ENCODE data around the gene OGFRL1.
"Not testable (repeated sequence)": the region's sequence is repeated elsewhere in the genome, so short reads cannot be mapped to it uniquely, and the experiment has no call there.

OGFRL1 gene

GRCh38 chr6:71288228-71289038 is at the start of gene OGFRL1:
Gene OGFRL1, plus strand, starts transcription at chr6:71288811. Its CDS starts 126 bp downstream, at chr6:71288937.
- DNase-seq, result peak; percentile 51 to 54

GRCh38 chr6:71239694-71240093 is 48.9 kb upstream of the OGFRL1 start:
- no peak for DNase-seq

DNA sequence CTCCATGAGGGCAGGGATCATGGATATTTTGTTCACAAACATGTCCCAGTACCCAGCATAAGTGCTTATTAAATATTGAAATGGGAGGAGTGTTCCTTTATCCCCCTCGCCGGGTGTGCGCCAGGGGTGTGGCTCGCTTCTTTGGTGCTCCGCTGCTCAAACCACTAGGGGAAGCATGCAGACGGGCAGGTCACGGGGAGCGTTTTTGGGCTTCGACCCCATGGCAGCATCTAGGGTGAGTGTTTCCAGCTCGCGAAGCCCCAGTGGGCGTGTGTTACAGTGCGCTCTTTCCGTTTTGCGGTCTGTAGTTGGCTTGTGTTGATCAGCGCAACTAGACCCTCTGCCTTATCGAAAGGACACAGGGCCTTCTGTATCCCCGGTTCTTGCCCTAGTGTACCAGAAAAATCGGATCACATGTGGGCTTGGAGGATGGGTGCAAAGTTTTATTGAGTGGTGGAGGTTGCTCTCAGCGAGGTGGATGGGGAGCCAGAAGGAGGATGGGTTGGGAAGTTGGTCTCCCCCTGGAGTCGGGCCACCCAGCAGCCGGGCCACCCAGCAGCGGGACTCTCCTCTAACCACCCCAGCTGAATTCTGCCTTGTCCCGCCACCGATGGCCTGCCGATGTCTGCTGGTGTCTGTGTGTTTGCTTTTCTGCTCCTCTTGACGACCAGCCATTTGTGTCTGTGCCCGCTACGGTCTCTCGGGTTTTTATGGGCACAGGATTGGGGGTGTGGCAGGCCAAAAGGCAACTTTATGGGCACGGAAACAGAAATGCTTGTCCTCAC is 43.2 kb upstream of the OGFRL1 start:
- DNase-seq, result no peak

- DNase-seq, result peak; percentile 6 to 20
Observed at GRCh38 chr6:71246596-71246995, 42.0 kb upstream of the OGFRL1 start.

DNA sequence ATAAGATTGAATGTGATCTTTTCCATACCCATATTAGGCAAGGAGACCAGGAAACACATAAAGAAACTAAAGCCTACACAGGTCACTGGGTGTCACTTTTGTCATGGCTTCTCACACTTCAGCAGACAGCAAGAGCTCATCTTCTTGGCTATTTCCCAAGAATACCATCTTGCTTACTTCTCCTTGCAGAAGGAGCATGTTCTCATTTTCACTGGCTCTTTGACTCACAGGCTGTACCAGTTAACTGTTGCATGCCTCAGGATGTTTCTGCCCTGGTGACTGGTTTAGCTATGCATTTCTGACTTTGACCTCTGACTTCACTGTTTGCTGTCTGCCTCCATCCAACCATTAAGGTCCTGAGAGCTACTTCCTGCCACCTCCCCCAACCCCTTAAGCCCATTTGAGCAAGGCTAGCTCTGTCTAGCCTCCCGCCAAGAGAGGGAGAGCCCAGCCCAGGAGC is 40.3 kb upstream of the OGFRL1 start:
- DNase-seq, result peak; percentile 87 to 91

GRCh38 chr6:71248878-71249544 is 39.6 kb upstream of the OGFRL1 start:
- no peak for DNase-seq

GRCh38 chr6:71250099-71250602 is 38.5 kb upstream of the OGFRL1 start:
- peak; percentile 61 to 73 for DNase-seq

DNA sequence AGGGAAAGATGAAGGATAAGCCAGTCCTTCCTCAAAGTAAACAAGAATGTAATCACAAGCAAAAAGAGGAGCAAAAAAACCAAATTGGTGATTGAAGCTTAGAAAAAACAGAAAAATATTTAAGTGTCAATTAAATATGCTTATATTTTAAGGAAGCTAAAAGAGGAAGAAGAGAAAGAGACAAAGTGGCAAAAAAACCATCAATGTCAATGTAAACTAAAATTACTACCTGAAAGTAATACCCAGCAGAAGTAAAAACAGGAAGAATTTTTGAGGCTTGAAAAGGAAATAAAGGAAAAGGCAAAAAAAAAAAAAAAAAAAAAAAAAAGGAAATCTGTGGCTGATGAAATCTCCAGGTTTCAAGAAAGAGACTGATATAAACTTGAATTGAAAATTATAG is 36.2 kb upstream of the OGFRL1 start:
- DNase-seq, result peak; percentile 7 to 15

- DNase-seq, result no peak
Observed at GRCh38 chr6:71252960-71253359, 35.7 kb upstream of the OGFRL1 start.

DNA sequence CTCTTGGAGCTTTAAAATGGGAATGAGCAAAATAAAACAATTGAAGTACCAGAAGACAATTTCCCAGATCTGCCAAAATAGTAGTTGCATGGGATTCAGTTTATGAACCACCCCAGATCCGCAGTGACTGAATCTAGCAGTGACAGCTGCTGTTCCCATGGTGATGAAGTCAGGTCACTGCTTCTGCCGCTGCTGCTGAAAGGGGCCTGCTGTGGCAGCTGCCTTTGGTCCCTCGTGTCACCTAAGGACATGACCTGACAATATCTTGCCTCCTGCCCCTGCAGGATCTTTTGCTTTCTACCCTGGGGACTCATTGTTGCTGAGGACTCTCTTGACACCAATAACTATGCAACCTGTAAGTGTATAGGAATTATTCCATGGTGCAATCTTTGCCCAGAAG is 34.3 kb upstream of the OGFRL1 start:
- no peak for DNase-seq

DNA sequence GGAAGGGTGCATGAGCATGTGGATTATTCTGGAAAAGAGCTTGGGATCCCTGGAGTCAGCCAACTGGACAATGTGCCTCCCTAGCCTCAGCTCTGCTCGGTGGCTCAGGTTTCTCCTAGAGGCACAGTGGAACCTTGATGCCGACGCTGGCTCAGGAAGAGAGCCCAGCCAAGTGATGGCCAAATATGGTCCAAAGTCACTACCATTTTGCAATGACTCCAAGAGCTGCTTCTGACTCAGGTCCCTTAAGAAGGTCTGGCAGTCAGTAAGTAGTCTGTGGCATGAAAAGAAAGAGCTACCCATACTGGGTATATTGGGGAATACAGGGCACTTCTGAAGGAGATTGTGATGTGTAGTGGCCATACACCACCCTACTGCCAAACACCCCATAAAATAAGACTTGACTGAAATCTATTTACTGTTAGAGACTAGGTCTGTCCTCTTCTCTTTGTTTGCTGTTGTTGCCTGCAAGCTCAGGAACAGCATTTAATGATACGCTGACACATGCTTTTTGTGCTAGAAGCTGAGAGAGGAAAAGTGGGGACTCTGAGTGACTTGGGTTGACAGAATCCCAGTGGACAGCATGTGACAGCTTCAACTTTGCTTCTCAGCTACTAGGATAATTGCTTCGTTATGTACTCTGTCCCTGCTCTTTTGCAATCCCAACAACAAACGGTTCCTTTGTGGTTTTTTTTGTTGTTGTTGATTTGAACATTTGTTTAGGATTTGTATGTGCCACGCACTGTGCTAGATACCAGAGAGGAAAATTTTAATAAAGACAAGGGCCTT is 30.3 kb upstream of the OGFRL1 start:
- DNase-seq, result no peak

GRCh38 chr6:71259888-71260604 is 28.6 kb upstream of the OGFRL1 start:
- DNase-seq, result no peak

DNA sequence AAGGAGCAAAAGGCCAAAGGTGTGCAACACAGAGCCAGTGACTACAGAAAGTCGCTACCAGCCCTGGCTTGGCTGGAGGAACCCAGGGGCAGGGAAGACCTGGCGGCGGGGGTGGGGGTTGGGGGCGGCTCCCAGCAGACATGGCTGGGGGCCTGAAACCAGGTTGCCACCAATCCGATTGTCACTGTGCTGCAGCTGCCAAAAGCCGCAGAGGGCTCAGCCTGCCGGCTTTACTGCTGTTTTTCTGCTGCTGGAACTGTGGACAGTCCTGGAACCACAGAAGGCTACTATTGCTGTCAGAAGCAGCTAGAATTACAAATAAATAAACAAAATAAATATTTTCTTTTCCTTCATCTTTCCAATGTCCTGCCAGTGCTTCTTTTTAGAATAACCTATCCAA is 25.7 kb upstream of the OGFRL1 start:
- DNase-seq, result no peak

DNA sequence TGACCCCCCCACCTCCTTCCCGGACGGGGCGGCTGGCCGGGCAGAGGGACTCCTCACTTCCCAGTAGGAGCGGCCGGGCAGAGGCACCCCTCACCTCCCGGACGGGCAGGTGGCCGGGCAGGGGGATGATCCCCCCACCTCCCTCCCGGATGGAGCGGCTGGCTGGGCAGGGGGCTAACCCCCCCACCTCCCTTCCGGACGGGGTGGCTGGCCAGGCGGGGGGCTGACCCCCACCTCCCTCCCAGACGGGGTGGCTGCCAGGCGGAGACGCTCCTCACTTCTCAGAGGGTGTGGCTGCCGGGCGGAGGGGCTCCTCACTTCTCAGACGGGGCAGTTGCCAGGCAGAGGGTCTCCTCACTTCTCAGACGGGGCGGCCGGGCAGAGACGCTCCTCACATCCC is 22.2 kb upstream of the OGFRL1 start:
- not testable (repeated sequence) for DNase-seq

DNA sequence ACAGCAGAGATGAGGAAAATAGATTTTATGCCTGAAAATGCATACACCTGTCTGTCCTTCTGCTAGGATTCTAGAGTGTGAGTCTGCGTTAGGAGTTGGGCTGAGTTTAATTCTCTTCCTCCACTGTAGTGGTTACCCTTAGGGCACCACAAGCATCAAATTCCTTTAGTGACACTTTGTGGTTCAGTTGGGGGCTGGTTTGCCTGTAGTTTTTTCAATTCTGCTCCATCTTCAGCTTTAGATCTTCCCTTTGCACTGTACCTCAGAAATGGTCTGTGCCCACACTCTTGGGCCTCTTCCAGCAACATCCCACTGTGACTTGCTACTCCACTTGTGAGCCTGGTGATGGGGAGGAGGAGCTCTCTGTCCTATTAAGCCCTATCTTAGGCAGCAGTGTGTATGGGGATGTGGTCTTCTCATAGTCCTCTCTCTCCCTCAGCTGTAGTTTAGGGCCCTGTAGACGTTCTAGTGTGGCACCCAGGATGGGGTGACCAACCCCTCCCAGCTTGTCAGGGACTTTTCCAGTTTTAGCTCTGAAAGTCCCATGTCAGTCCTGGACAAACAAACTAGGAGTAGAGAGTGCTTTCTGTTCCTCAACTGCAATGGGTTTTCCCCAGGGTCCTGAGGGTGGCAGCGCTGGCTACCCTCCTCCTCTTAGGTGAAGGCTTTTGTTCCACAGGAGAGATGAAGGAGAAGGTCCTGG is 19.7 kb upstream of the OGFRL1 start:
- DNase-seq, result no peak

DNA sequence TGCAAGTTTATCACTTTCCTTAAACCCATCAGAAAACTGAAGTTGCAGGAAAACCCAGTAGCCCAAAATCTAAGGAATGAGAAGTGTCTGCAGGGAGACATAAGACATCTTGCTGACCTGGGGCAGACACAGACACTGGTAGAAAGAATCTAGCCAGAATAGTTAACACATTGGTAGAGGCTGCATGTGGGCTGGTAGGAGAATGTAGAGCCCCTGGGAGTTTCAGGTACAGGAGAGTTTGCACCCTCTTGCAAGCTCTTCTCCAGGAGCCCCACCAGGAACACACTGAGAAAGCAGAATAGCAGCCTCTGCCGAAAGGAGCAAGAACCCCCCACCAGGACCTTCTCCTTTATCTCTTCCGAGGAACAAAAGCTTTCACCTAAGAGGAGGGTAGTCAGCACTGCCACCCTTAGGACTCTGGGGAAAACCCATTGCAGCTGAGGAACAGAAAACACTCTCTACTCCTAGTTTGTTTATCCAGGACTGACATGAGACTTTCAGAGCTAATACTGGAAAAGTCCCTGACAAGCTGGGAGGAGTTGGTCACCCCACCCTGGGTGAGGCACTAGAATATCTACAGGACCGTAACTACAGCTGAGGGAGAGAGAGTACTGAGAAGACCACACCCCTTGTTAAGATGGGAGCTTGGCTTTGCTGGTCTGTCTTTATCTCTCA is 10.5 kb upstream of the OGFRL1 start:
- no peak for DNase-seq

DNA sequence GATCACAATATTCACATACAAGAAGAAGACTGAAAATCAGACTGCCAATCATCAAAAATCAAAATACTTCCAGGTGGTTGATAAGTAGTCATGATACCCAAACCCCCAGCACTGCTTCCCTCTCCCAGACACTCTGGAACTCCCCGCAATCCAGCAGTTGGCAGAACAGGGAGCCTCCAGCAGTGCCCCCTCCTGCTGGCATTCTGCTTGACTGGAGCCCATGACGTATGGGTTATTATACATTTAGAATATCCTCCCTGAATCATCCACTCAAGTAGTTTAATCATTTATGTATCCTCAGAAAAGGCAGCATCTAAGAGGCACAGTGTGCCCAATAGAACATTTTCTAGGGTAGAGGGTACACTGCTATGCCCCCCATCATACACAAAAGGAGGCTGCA is 9.3 kb upstream of the OGFRL1 start:
- DNase-seq, result no peak

- DNase-seq, result no peak
Observed at GRCh38 chr6:71279740-71280139, 8.9 kb upstream of the OGFRL1 start.

- no peak for DNase-seq
Observed at GRCh38 chr6:71280701-71281100, 7.9 kb upstream of the OGFRL1 start.

DNA sequence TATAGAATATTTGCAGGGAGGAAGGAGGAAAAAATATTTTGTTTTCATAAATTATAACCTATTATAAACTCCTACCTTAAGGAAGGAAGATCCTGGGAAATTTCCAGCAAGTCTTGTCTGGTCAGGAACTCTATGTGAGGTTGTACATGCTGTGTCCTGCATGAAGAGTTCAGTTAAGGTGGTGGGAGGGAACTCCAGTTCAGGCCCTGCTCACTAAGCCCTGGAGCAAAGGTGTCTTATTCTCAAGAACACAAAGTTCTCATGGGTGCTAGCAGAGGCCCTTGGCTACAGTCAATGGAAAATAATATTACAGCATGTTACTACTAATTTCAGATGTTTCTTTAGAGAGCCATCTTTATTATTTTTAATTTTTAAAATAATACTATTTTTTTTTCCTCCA is 3.8 kb upstream of the OGFRL1 start:
- no peak for DNase-seq

- peak; percentile 75 to 83 for DNase-seq
Observed at GRCh38 chr6:71287038-71287437, 1.6 kb upstream of the OGFRL1 start.
